ENCODE measurements around the gene TMEM273.

Gene TMEM273

GRCh38 chr10:49128854-49129253 lies 59.3 kb downstream of the TMEM273 start:
- no peak overlapping the region for H3K4me3 ChIP-seq (ENCODE audit: low read depth, low read length)
- TF ChIP-seq CTCF (IDR thresholded peaks at IDR 0.05; ENCODE audit: borderline replicate concordance, insufficient read depth, low read depth, low read length) = no peak

- no peak overlapping the region for H3K4me3 ChIP-seq (ENCODE audit: low read depth, low read length)
- TF ChIP-seq CTCF (IDR thresholded peaks at IDR 0.05; ENCODE audit: borderline replicate concordance, insufficient read depth, low read depth, low read length) = no peak
Measured at GRCh38 chr10:49123981-49124950, 63.9 kb downstream of the TMEM273 start.

- H3K4me3 ChIP-seq (ENCODE audit: low read depth, low read length) = no peak overlapping the region
- no peak for TF ChIP-seq CTCF (IDR thresholded peaks at IDR 0.05; ENCODE audit: borderline replicate concordance, insufficient read depth, low read depth, low read length)
Measured at GRCh38 chr10:49120911-49121310, 67.3 kb downstream of the TMEM273 start.

- no peak for TF ChIP-seq CTCF (IDR thresholded peaks at IDR 0.05; ENCODE audit: borderline replicate concordance, insufficient read depth, low read depth, low read length)
- no peak overlapping the region for H3K4me3 ChIP-seq (ENCODE audit: low read depth, low read length)
Measured at GRCh38 chr10:49119746-49120145, 68.4 kb downstream of the TMEM273 start.

- TF ChIP-seq CTCF (IDR thresholded peaks at IDR 0.05; ENCODE audit: borderline replicate concordance, insufficient read depth, low read depth, low read length) = no peak
- no peak overlapping the region for H3K4me3 ChIP-seq (ENCODE audit: low read depth, low read length)
Measured at GRCh38 chr10:49118430-49119074, 69.6 kb downstream of the TMEM273 start.

GRCh38 chr10:49117376-49118070 lies 70.7 kb downstream of the TMEM273 start:
- H3K4me3 ChIP-seq (ENCODE audit: low read depth, low read length) = no peak overlapping the region
- no peak for TF ChIP-seq CTCF (IDR thresholded peaks at IDR 0.05; ENCODE audit: borderline replicate concordance, insufficient read depth, low read depth, low read length)

All from GM12875 (cell line).